Left hindlimb (tissue), 1 donor: ENCODE data around the gene CCR6.

Source experiments
- DNase-seq: peaks from one replicate; pipeline ENCODE4 v3.0.0-alpha.2; 2018

The CCR6 gene

DNA sequence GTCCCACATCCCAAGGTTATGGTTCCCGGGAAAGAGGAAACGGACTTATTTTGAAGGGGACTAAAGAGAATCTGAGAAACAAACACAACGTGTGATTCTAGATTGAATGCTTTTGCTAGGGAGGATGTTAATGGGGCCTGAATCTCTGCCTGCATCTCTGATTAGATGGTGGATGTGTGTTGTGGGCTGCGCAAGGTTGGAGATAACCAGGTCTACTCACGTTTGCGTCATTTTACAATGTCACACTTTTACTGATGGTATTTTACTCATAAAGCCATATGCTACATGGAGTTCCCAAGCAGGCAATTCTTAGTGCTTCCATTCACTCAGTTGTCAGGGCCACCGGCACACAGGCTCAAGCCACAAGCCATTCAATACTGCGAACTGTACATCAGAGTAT lies 23.2 kb upstream of the CCR6 start:
- no peak for DNase-seq

DNA sequence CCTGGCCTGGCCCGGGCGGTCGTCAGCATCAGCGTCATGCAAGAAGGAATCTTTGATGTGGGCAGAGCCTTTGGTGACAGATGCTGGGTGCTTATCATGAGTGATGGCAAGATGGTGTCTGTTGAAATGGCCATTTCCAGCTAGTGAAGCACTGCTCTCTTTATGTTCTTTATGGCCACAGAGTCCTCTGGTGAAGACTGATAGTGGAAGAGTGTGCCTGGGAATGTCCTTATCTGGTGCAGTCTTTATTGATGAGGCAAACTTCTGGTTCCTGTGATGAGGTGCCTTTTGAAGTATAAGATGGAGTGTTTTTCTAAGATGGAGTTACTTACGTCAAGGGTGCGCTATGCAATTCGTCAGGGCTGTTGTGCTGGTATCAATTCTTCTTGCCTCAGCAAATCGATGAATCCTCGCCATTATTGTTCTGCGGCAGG lies 22.6 kb upstream of the CCR6 start:
- no peak for DNase-seq

DNA sequence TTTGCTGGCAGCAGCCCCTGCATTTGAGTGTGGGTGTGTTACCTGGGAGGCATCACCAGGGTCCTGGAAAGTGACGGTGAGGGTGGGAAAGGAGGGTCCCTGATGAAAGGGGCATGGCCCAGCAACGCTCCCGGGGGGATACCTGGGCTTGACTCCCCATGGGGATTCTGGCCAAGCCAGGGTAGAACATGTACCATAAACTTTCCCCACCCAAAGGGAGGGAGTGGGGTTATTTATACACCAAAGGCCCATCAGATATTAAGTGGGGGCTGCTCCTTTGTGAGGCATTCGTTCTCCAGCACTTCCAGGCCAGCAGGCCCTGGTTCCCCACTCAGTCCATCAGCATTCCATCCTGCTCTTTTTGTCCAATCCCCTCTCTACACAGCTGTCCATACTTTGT lies 20.6 kb upstream of the CCR6 start:
- no peak for DNase-seq

DNA sequence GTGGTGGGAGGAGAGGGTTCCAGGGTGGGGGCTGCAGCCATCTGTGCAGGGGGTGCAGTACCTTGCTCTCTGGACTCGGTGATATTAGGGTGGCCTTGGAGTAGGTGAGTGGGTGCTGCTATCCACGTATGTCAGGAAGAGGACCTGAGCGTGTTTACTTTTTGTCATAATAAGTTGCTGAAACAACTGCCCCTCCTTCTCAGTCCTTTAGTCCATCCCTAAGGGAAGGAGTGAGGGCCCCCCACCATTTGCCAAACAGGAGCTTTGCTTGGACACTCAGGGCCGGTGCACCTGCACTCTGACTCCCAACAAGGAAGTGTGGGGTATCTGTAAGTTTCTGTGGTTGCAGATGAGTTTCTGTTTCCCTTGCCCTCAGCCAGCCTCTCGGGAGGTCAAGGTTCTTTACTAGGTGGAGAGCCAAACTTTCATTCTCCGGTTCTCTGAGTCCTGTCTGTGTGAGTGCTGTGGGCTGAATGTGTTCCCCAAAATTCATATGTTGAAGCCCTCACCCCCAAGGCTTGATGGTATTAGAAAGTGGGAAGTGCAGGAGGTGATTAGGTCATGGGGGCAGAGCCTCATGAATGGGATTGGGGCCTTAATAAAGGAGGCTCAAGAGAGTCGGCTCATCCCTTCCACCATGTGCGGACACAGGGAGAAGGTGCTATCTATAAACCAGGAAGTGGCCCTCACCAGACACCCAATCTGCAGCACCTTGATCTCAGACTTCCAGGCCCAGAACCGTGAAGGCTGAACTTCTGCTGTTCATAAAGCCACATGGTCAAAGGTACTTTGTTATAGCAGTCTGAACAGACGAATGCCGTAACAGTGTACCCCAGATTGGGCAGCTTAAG lies 19.6 kb upstream of the CCR6 start:
- DNase-seq: no peak

DNA sequence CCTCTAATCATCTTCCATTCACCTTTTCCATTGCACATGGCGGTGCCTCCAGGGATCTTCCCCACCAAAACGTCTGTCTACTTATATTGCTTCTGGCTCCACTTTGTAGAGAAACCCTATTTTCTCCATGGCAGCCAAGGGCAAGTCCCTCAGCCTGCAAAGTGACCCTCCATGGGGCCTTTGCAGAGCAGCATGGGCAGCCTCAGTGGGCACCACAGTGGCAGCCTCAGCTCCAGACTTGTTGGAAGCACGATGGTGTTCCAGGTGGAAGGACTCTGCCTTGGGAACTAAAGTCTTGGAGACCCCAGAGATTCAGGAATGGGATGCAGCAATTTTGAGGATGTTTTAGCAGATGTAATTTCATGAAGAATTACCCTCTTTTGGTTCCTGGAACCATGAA lies 18.5 kb upstream of the CCR6 start:
- DNase-seq: no peak

DNA sequence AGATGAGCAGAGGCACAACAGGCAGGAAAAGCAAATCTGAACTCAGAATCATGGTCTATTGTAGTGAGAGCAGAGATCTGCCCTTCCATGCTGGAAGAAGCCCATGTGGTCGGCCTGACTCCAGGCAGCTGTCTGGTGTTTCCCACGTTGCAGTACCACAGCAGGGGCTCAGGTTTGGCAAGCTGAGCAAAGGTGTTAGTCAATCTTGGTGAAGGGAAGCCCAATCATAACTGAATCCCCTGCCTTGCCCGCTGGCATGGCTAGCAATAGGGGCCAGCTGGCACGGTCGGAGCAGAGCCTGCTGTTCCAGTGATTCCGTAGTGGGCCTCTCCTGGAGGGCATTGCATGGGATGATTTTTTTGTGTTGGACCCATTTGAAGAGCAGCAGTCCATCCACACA lies 17.8 kb upstream of the CCR6 start:
- DNase-seq: no peak

DNA sequence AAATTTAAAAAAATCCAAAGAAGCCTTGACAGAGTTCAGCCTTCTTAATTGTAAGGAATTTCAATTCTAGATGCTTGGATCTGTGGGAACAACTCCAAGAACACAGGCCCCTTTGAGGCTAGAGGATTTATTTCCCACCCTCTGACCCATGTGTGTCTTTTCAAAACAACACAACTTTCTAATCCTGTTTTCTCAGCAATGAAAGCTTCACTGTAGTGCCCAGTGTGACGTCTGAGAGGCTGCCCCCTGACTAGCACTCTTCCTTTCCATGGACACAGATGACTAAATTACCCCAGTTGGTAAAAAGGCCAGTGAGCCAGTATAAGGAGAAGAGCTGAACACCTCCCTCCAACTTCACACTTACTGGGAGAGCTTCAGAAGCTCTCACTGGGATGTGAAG lies 16.5 kb upstream of the CCR6 start:
- DNase-seq: no peak

GRCh38 chr6:167107787-167108186 lies 15.1 kb upstream of the CCR6 start:
- no peak for DNase-seq

- no peak for DNase-seq
These were observed 14.6 kb upstream of the CCR6 start for GRCh38 chr6:167108278-167108677.

DNA sequence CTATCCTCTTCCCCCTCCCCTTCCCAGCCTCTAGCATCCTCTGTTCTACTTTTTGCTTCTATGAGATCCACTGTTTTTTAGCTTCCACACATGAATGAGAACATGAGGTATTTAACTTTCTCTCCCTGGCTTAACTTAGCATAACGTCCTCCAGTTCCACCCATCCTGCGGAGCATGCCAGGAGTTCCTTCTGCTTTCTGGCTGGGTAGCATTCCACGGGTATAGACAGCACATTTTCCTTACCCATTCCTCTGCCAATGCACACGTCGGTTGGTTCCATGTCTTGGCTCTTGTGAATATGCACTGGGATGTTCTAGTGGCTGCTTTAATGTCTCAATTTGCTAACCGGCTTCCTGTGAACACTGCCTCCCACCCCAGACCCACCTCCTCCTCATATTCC lies 13.2 kb upstream of the CCR6 start:
- no peak for DNase-seq

GRCh38 chr6:167111597-167111996 lies 11.3 kb upstream of the CCR6 start:
- no peak for DNase-seq

DNA sequence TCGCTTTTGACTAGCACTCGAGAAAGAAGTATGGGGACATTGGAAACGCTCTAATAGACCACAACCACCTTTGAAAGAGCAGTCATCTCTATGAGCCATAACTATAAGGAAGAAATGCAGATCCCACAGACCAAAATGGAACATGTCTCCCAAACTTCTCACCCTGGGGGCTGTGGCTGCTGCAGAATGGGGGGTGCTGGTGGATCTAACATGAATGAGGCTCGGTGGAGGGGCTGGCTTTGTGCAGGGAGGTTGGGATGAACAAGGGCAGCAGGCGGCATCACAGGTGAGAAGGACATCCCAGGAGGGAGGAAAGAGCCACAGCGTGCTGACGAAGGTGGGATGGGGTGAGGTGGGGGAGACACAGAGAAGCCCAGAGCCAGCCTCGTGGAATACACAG lies 10.5 kb upstream of the CCR6 start:
- no peak for DNase-seq

DNA sequence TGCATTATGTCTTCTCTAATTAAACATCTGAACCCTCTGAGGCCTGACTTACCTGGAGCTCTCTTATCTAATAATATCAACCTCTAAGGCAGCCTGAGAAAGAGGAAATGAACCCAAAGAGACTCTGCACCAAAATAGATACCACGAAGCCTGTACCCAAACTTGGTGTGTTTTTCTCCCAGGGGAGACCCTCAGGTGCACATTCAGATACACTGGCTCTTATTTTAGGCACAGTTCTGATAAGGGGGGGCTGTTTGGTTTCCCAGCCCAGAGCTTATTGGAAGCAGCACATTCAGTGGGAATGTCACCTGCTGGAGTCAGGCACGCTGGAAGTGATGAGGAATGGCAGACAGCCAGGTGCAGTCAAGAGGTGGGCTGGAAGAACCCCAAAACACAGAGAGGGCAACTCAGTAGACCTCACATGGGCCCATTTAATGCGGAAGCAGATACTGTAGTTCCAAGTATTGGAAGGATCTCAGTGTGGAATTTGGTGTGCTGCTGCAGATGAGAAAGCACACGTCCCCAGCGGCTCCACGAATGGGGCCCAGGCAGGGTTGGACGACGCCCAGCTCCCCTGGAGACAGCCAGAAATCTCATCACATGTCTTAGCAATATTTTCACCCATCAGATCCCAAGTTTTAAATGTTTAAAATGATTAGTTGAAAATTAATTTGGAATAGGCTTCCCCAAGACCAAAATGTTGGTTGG lies 9.7 kb upstream of the CCR6 start:
- no peak for DNase-seq

DNA sequence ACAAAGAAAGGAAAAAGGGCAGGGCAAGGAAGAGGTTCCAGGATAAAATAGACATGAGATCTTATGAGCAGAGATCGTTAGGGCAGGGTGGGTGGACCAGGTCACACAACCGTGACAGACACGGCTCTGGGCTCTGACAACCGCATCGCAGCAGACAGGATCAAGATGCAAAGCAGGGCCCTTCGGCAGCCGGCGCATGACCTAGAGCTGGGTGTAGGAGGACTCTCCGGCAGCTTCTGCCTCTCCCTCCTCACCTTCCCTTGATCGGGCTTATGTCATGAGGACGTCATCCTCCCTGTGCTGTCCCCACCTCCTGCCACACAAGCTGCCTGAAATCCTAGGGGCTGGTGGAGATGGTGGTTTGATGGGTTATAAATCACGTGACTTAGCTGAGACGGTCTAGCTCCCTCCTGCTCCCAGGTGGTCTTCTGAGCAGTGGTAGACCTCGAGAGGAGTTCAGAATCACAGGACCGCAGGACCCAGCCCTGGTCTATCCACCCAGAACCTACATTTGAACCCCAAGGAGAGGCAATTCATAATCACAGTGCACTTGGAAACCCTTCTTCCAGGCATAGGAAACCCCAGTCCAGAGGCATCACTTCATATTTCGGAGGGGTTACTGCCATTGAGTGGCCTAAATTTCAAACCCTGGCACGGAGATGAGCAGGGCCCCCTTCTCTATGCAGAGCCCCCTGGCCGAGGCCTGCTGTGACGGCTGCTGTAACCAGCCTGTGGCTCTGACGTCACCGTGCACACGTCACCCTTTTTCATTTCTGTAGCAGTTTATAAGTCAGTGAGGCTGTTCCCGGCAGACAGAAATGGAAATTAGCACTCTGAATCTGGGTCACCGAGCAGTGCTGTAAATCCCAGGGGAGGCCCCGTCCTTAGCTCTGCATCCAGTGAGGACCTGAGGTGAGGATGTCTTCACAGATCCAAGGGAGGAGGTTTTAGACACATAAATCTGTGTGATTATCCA lies 8.7 kb upstream of the CCR6 start:
- no peak for DNase-seq

DNA sequence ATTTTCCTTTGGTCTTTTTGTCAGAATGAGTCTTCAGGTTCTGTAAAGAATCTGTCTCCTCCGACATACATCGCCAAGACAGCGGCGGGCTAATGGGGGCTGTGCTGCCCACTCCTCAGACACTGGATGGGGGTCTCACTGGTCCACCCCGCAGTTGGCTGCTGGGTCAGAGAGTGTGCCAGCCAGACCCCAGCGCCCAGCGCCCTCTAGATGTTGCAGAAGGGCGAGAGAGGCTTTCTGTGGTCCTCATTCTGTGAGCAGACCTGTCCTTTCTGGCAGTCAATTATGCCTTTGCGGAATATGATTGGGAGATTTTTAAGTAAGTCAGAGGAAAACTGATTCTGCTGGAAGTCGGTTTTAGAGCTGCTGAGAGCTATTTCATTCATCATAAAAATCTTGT lies 7.8 kb upstream of the CCR6 start:
- DNase-seq: no peak

GRCh38 chr6:167116109-167116837 lies 6.6 kb upstream of the CCR6 start:
- DNase-seq: no peak

GRCh38 chr6:167116838-167117228 lies 6.1 kb upstream of the CCR6 start:
- no peak for DNase-seq

DNA sequence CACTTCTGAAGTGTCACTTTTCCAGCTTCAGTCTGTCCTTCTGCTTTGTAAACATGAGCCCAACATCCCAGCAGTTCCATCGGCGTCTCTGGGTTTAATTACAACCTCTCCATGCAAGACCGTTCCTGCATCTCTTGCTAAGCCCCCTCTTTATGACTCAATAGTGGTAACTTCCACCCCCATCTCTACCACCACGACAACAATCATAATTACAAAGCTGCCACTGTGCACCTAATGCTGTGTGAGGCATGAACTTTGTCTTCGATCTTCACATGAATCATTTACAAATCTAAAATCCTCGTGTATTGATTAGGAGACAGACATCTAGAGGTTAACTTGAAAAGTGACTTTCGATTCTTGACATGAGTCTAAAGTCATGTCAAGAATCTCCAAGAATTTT lies 4.9 kb upstream of the CCR6 start:
- no peak for DNase-seq

DNA sequence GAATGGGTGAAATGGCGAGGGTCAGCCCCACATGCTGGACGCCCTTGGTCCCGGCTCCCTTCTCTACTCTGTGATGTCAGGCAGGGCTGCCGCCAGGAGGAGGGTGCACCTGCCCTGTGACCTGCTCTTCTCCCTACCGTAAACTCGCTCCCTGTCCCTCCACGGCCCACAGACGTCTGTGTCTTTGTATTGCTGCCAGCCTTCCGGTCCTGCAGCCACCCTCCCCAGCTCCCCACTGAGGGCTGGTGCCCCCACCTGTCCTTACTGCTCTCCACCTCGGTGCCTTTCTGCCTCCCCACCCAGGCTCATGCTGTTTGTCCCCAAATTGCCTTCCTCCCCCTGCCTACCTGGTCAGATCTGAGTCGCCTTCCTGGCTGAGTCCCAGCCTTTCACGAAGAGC lies 4.1 kb upstream of the CCR6 start:
- no peak for DNase-seq

GRCh38 chr6:167119670-167120582 lies 3.0 kb upstream of the CCR6 start:
- no peak for DNase-seq

- DNase-seq: no peak
These were observed 2.4 kb upstream of the CCR6 start for GRCh38 chr6:167120583-167120903.
